Measurements from ENCODE around the gene CROT. TPM values are rescaled to one million over a fixed set of nuclear protein-coding genes. Genes with fewer than 3 reads are reported as not detected.

Gene CROT
- 64.1 TPM for polyA plus RNA-seq
- long read RNA-seq, donor 1, partial matches to known transcripts, result 0 of 5 reads
- long read RNA-seq, donor 1, other reads (novel, unspliced or antisense), result 0 of 5 reads
- long read RNA-seq, donor 2, transcript CROT-202 (4 exons, 1,213 nt), result major isoform, 10 of 16 reads
- long read RNA-seq, donor 2, transcript CROT-201 (18 exons, 3,175 nt), result minor isoform, 5 of 16 reads
- long read RNA-seq, donor 2, partial matches to known transcripts, result 0 of 16 reads
- long read RNA-seq, donor 2, other reads (novel, unspliced or antisense), result 0 of 16 reads
- long read RNA-seq, donor 3, transcript CROT-202 (4 exons, 1,213 nt), result minor isoform, 7 of 60 reads
- long read RNA-seq, donor 3, transcript CROT-201 (18 exons, 3,175 nt), result major isoform, 9 of 60 reads
- long read RNA-seq, donor 3, partial matches to known transcripts, result 44 of 60 reads
- long read RNA-seq, donor 3, other reads (novel, unspliced or antisense), result 0 of 60 reads
- long read RNA-seq, donor 4, result 0 reads
- long read RNA-seq, donor 5, partial matches to known transcripts, result 10 of 14 reads
- long read RNA-seq, donor 5, other reads (novel, unspliced or antisense), result 0 of 14 reads
- long read RNA-seq, donor 6, transcript CROT-201 (18 exons, 3,175 nt), result major isoform, 9 of 20 reads
- long read RNA-seq, donor 6, partial matches to known transcripts, result 7 of 20 reads
- long read RNA-seq, donor 6, other reads (novel, unspliced or antisense), result 0 of 20 reads
- long read RNA-seq, donor 7, partial matches to known transcripts, result 0 of 4 reads
- long read RNA-seq, donor 7, other reads (novel, unspliced or antisense), result 0 of 4 reads
- long read RNA-seq, donor 8, transcript CROT-201 (18 exons, 3,175 nt), result minor isoform, 6 of 27 reads
- long read RNA-seq, donor 8, transcript CROT-202 (4 exons, 1,213 nt), result major isoform, 14 of 27 reads
- long read RNA-seq, donor 8, partial matches to known transcripts, result 5 of 27 reads
- long read RNA-seq, donor 8, other reads (novel, unspliced or antisense), result 0 of 27 reads
- long read RNA-seq, donor 9, transcript CROT-202 (4 exons, 1,213 nt), result major isoform, 7 of 14 reads
- long read RNA-seq, donor 9, transcript CROT-201 (18 exons, 3,175 nt), result major isoform, 7 of 14 reads
- long read RNA-seq, donor 9, partial matches to known transcripts, result 0 of 14 reads
- long read RNA-seq, donor 9, other reads (novel, unspliced or antisense), result 0 of 14 reads
- long read RNA-seq, donor 10, transcript CROT-201 (18 exons, 3,175 nt), result major isoform, 7 of 12 reads
- long read RNA-seq, donor 10, transcript CROT-202 (4 exons, 1,213 nt), result minor isoform, 5 of 12 reads
- long read RNA-seq, donor 10, partial matches to known transcripts, result 0 of 12 reads
- long read RNA-seq, donor 10, other reads (novel, unspliced or antisense), result 0 of 12 reads
- long read RNA-seq, donor 11, transcript CROT-201 (18 exons, 3,175 nt), result major isoform, 7 of 10 reads
- long read RNA-seq, donor 11, partial matches to known transcripts, result 0 of 10 reads
- long read RNA-seq, donor 11, other reads (novel, unspliced or antisense), result 0 of 10 reads

GRCh38 chr7:87345166-87345927 lies at the start of gene CROT:
TSS of gene CROT (plus strand) at chr7:87345664. CDS start at chr7:87349069, 3,405 bp downstream.
- Histone ChIP-seq H3K4me3 (ENCODE audit: low read length) (peak within 1 kb of the TSS; percentile 89), H3K36me3 (ENCODE audit: control insufficient read depth, insufficient read depth, low read length) (peaks cover 18% of the 10 kb centered on the region), H3K27me3 (ENCODE audit: control insufficient read depth, insufficient read depth, low read length) (no peaks in the 10 kb centered on the region), H3K9me3 (ENCODE audit: control insufficient read depth, low read depth, low read length) (no peaks in the 10 kb centered on the region), H3K27ac (ENCODE audit: low read length) (peak within 1 kb of the TSS; percentile 97), H3K4me1 (ENCODE audit: control insufficient read depth, insufficient read depth, low read length) (peaks cover 6% of the 10 kb centered on the region)
- peak; percentile 95 to 99 for DNase-seq
- WGBS (ENCODE audit: insufficient coverage, low lambda C conversion rate), result no CpG with 5 or more reads among the region's 53 CpGs

- Histone ChIP-seq H3K36me3 (ENCODE audit: control insufficient read depth, insufficient read depth, low read length) (no peaks in the 10 kb centered on the region), H3K4me1 (ENCODE audit: control insufficient read depth, insufficient read depth, low read length) (no peaks in the 10 kb centered on the region), H3K27ac (ENCODE audit: low read length) (no peak overlapping the region), H3K4me3 (ENCODE audit: low read length) (no peak overlapping the region), H3K9me3 (ENCODE audit: control insufficient read depth, low read depth, low read length) (peaks cover 3% of the 10 kb centered on the region), H3K27me3 (ENCODE audit: control insufficient read depth, insufficient read depth, low read length) (no peaks in the 10 kb centered on the region)
- no peak for DNase-seq
Observed at GRCh38 chr7:87300756-87301155, 44.7 kb upstream of the CROT start.

- 23% methylated on average over 2 of the region's 4 CpGs for WGBS (ENCODE audit: insufficient coverage, low lambda C conversion rate)
- Histone ChIP-seq H3K4me1 (ENCODE audit: control insufficient read depth, insufficient read depth, low read length) (peaks cover 4% of the 10 kb centered on the region), H3K27me3 (ENCODE audit: control insufficient read depth, insufficient read depth, low read length) (no peaks in the 10 kb centered on the region), H3K27ac (ENCODE audit: low read length) (no peak overlapping the region), H3K4me3 (ENCODE audit: low read length) (no peak overlapping the region), H3K9me3 (ENCODE audit: control insufficient read depth, low read depth, low read length) (no peaks in the 10 kb centered on the region), H3K36me3 (ENCODE audit: control insufficient read depth, insufficient read depth, low read length) (no peaks in the 10 kb centered on the region)
- peak in 1 of 2 donors; percentile 55 for DNase-seq
Observed at GRCh38 chr7:87310790-87311419, 34.6 kb upstream of the CROT start.

GRCh38 chr7:87312215-87312865 lies 33.1 kb upstream of the CROT start:
- no peaks in the 10 kb centered on the region for H3K27me3 ChIP-seq (ENCODE audit: control insufficient read depth, insufficient read depth, low read length)
- no peak overlapping the region for H3K27ac ChIP-seq (ENCODE audit: low read length)
- peaks cover 4% of the 10 kb centered on the region for H3K4me1 ChIP-seq (ENCODE audit: control insufficient read depth, insufficient read depth, low read length)
- no peaks in the 10 kb centered on the region for H3K9me3 ChIP-seq (ENCODE audit: control insufficient read depth, low read depth, low read length)
- no peak overlapping the region for H3K4me3 ChIP-seq (ENCODE audit: low read length)
- peak; percentile 47 to 54 for DNase-seq
- no CpG with 5 or more reads among the region's 2 CpGs for WGBS (ENCODE audit: insufficient coverage, low lambda C conversion rate)
- H3K36me3 ChIP-seq (ENCODE audit: control insufficient read depth, insufficient read depth, low read length), result no peaks in the 10 kb centered on the region

GRCh38 chr7:87316097-87316700 lies 29.3 kb upstream of the CROT start:
- Histone ChIP-seq H3K36me3 (ENCODE audit: control insufficient read depth, insufficient read depth, low read length) (no peaks in the 10 kb centered on the region), H3K27me3 (ENCODE audit: control insufficient read depth, insufficient read depth, low read length) (no peaks in the 10 kb centered on the region), H3K4me1 (ENCODE audit: control insufficient read depth, insufficient read depth, low read length) (peaks cover under 1% of the 10 kb centered on the region), H3K4me3 (ENCODE audit: low read length) (no peak overlapping the region), H3K9me3 (ENCODE audit: control insufficient read depth, low read depth, low read length) (no peaks in the 10 kb centered on the region), H3K27ac (ENCODE audit: low read length) (no peak overlapping the region)
- no peak for DNase-seq
- WGBS (ENCODE audit: insufficient coverage, low lambda C conversion rate), result no CpG with 5 or more reads among the region's 3 CpGs

- Histone ChIP-seq H3K36me3 (ENCODE audit: control insufficient read depth, insufficient read depth, low read length) (no peaks in the 10 kb centered on the region), H3K4me1 (ENCODE audit: control insufficient read depth, insufficient read depth, low read length) (no peaks in the 10 kb centered on the region), H3K9me3 (ENCODE audit: control insufficient read depth, low read depth, low read length) (no peaks in the 10 kb centered on the region), H3K27ac (ENCODE audit: low read length) (no peak overlapping the region), H3K4me3 (ENCODE audit: low read length) (no peak overlapping the region), H3K27me3 (ENCODE audit: control insufficient read depth, insufficient read depth, low read length) (no peaks in the 10 kb centered on the region)
- no CpG with 5 or more reads among the region's 1 CpG for WGBS (ENCODE audit: insufficient coverage, low lambda C conversion rate)
- no peak for DNase-seq
Observed at GRCh38 chr7:87316846-87317552, 28.5 kb upstream of the CROT start.

- no peaks in the 10 kb centered on the region for H3K27me3 ChIP-seq (ENCODE audit: control insufficient read depth, insufficient read depth, low read length)
- no peaks in the 10 kb centered on the region for H3K9me3 ChIP-seq (ENCODE audit: control insufficient read depth, low read depth, low read length)
- DNase-seq, result no peak
- H3K27ac ChIP-seq (ENCODE audit: low read length), result no peak overlapping the region
- no peak overlapping the region for H3K4me3 ChIP-seq (ENCODE audit: low read length)
- WGBS (ENCODE audit: insufficient coverage, low lambda C conversion rate), result no CpG with 5 or more reads among the region's 2 CpGs
- no peaks in the 10 kb centered on the region for H3K4me1 ChIP-seq (ENCODE audit: control insufficient read depth, insufficient read depth, low read length)
- H3K36me3 ChIP-seq (ENCODE audit: control insufficient read depth, insufficient read depth, low read length), result no peaks in the 10 kb centered on the region
Observed at GRCh38 chr7:87317691-87318245, 27.7 kb upstream of the CROT start.

- no peak overlapping the region for H3K4me3 ChIP-seq (ENCODE audit: low read length)
- no peaks in the 10 kb centered on the region for H3K27me3 ChIP-seq (ENCODE audit: control insufficient read depth, insufficient read depth, low read length)
- no CpG with 5 or more reads among the region's 1 CpG for WGBS (ENCODE audit: insufficient coverage, low lambda C conversion rate)
- no peak for DNase-seq
- no peaks in the 10 kb centered on the region for H3K4me1 ChIP-seq (ENCODE audit: control insufficient read depth, insufficient read depth, low read length)
- no peak overlapping the region for H3K27ac ChIP-seq (ENCODE audit: low read length)
- H3K36me3 ChIP-seq (ENCODE audit: control insufficient read depth, insufficient read depth, low read length), result peaks cover 5% of the 10 kb centered on the region
- H3K9me3 ChIP-seq (ENCODE audit: control insufficient read depth, low read depth, low read length), result no peaks in the 10 kb centered on the region
Observed at GRCh38 chr7:87318741-87319140, 26.7 kb upstream of the CROT start.

Data from large intestine (tissue), 12 donors.